Measurements from ENCODE around the gene HPCAL1. TPM values are rescaled to one million over a fixed set of nuclear protein-coding genes. Genes with fewer than 3 reads are reported as not detected.

Gene HPCAL1
- total RNA-seq, 1 donor from 2014 or later = 19.0 TPM

DNA sequence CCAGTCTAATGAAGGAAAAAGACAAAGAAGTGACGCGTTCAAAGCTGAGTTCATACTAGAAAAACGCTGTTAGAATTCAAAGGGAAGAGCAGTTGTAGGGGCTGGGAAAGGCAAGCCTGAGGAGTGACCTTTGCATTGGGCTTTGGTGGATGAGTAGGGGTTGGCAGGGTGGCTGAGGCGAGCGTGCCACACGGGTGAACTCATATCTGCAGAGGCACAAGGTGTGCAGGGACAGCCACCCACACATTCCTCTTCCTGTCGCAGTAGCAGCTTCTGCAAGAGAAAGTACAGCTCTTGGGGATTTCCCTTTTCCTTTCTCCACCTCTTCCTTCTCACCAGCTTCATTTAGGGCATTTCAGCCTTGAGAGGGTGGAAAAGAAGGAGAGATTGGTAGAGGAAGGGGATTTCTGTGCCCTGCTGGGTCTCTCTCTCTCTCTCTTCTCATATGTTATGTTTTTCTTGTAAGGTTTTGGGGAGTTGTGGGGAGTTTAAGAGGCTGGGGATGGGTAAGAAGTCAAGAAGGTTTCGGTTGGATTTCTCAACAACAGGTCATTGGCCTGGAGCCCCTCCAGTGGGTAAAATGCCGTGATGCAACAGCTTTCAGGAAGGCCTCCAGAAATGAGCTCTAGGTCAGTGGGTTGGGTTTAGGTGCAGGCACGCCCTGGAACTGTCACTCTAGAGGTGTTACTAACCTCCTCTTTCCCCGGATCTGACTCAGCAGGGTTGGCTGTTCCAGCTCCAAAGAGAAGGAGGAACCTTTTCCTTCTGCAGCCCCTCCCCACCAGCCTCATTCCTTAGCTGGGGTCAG lies 105.3 kb downstream of the HPCAL1 start:
- no peak for DNase-seq

DNA sequence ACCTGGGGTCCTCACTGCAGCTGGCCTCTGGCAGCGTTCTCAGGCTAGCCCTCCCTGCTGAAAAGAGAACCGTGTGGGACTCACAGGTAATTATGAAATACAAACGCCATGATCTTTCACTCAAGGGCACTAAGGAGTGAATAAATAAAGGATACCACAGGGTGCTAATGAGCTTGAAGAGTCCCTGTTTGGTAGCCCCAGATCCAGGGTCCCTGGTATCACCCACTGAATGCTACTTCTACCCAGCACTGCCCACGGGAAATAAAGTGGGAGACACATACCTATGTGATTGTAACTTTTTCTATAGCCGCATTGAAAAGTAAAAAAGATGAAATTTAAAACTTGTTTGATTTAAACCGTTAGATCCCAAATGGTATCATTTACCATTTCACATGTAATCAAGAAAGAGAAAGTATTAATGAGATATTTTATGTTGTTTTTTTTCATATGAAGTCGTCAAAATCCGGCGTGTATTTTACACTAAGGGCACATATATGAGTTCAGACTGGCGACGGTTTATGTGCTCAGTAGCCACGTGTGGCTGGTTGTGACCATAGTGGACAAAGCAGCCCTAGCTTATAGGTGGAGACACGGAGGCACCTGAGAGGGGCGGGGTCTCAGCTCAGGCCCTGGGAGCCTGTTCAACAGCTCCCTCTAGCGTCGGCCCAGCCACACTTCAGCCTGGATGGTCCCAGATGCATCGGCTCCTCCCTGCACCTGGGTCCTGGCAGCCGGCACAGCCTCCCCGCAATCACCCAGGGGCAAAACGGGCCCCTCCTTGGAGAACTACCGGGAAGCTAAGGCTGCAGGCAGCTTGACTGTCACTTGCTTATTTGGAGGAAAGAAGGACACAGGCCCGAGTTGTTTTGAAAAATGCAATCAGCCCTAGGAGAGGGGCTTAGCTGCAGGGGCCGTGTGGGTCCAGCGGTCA lies 106.2 kb downstream of the HPCAL1 start:
- peak; percentile 47 for DNase-seq

GRCh38 chr2:10410001-10410822 lies 107.5 kb downstream of the HPCAL1 start:
- DNase-seq = no peak

GRCh38 chr2:10410823-10411437 lies 108.2 kb downstream of the HPCAL1 start:
- no peak for DNase-seq

DNA sequence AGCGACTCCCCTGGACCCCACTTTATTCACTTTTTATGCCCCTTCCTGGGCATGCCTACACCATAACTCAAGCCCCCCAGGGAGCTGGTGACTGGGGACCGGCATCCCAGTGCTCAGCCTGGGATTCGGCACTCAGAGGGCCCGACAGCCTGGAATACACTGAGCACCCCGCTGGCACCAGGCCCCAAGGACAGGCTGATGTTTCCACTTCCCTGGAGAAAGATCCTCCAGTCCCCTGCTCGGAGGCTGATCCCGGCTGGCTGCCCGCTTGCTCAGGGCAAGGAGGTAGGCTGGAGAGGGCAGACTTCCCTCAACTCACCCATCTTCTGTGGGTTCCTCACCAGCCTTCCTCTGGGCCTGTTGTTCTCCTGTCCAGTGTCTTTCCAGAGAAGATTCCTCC lies 108.9 kb downstream of the HPCAL1 start:
- DNase-seq = no peak

- DNase-seq = no peak
Measured at GRCh38 chr2:10412380-10412779, 109.7 kb downstream of the HPCAL1 start.

- no peak for DNase-seq
Measured at GRCh38 chr2:10413503-10413902, 110.8 kb downstream of the HPCAL1 start.

GRCh38 chr2:10413991-10414451 lies 111.3 kb downstream of the HPCAL1 start:
- no peak for DNase-seq

DNA sequence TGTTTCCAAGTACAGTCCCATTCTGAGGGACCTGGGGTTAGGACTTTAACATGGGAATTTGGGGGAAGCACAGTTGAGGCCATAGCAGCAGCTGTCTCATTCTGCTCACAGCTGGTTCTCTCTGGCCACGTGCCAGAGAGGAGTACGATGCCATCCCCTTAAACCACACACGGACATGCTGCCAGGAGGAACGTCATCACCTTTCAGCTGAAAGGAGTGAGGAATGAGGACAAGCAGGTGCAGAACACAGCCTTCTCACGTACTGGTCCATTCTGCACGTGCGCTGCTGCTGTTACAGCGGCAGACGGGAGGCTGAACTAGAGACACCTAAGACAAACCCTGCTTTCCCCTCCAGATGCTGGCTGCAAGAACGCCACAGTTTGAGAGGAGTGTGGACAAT lies 111.9 kb downstream of the HPCAL1 start:
- DNase-seq = no peak

- DNase-seq = no peak
Measured at GRCh38 chr2:10415048-10415447, 112.3 kb downstream of the HPCAL1 start.

GRCh38 chr2:10415640-10416039 lies 112.9 kb downstream of the HPCAL1 start:
- DNase-seq = no peak

GRCh38 chr2:10417551-10418335 lies 115.0 kb downstream of the HPCAL1 start:
- DNase-seq = no peak

DNA sequence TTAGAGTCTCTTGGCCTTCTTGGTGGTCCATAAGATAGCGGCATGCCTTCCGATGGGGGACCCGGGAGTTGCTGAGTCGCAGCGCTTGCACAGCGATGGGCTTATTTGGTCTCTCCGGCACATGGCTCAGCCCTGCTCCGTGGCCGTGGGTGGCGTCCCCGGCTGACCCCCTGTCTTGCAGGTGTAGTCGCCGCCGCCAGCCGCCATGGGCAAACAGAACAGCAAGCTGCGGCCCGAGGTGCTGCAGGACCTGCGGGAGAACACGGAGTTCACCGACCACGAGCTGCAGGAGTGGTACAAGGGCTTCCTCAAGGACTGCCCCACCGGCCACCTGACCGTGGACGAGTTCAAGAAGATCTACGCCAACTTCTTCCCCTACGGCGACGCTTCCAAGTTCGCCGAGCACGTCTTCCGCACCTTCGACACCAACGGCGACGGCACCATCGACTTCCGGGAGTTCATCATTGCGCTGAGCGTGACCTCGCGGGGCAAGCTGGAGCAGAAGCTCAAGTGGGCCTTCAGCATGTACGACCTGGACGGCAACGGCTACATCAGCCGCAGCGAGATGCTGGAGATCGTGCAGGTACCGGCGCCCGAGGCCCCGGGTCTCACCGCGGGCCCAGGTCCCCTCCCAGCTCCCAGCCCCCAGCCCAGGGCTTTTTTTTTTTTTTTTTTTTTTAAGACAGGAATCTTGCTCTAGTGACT lies 117.0 kb downstream of the HPCAL1 start:
- no peak for DNase-seq

DNA sequence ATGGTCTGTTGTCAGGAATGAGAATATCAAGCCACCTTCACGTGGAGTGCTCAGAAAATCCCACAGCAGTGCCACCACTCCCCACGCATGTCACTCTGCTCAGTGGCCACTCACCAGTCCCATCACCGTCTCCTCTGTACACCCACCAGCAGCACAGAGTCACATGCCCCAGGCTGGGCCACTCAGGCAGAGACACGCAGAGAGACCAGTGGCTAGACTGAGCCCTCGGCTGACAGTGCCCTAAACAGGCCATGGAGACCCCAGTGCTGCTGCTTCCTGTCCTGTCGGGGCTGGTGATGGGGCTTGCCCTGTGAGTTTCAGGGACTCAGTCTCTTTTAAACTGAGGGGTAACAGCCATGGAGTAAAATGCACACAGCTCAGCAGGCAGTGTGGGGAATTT lies 119.5 kb downstream of the HPCAL1 start:
- DNase-seq = no peak

GRCh38 chr2:10422732-10423399 lies 120.2 kb downstream of the HPCAL1 start:
- DNase-seq = no peak

- DNase-seq = no peak
Measured at GRCh38 chr2:10423400-10423774, 120.7 kb downstream of the HPCAL1 start.

GRCh38 chr2:10424051-10424450 lies 121.3 kb downstream of the HPCAL1 start:
- DNase-seq = no peak

GRCh38 chr2:10424916-10425505 lies 122.3 kb downstream of the HPCAL1 start:
- no peak for DNase-seq

- DNase-seq = no peak
Measured at GRCh38 chr2:10425699-10426098, 123.0 kb downstream of the HPCAL1 start.
